Glutamatergic neuron (in vitro differentiated cells): ENCODE measurements around the gene MARK2. TPM values are rescaled to one million over a fixed set of nuclear protein-coding genes. Genes with fewer than 3 reads are reported as not detected.

ENCODE experiments used
- DNase-seq: peaks from one replicate; pipeline ENCODE4 v3.0.0; 2022
- H3K27ac Mint-ChIP-seq: one replicate; pipeline ENCODE4 v1.8.0; 2020; ENCODE audit warnings: mild to moderate bottlenecking, mixed read lengths, inconsistent platforms; ENCODE audit not compliant: unreplicated experiment
- H3K27me3 Mint-ChIP-seq: one replicate; pipeline ENCODE4 v1.8.0; 2020; ENCODE audit warnings: mild to moderate bottlenecking, moderate library complexity, mixed read lengths, inconsistent platforms; ENCODE audit not compliant: unreplicated experiment
- H3K36me3 Mint-ChIP-seq: one replicate; pipeline ENCODE4 v1.8.0; 2020; ENCODE audit warnings: mild to moderate bottlenecking, mixed read lengths, inconsistent platforms; ENCODE audit not compliant: unreplicated experiment
- H3K4me1 Mint-ChIP-seq: one replicate; pipeline ENCODE4 v1.8.0; 2020; ENCODE audit warnings: mild to moderate bottlenecking, low read depth, mixed read lengths, inconsistent platforms; ENCODE audit not compliant: unreplicated experiment
- H3K4me3 Mint-ChIP-seq: one replicate; pipeline ENCODE4 v1.8.0; 2020; ENCODE audit warnings: mild to moderate bottlenecking, mixed read lengths, inconsistent platforms; ENCODE audit not compliant: unreplicated experiment
- H3K9me3 Mint-ChIP-seq: one replicate; pipeline ENCODE4 v1.8.0; 2020; ENCODE audit warnings: mild to moderate bottlenecking, moderate library complexity, mixed read lengths, inconsistent platforms; ENCODE audit not compliant: unreplicated experiment
- CTCF ChIP-seq: fragments of 200-600 bp; sonication (generic); IDR thresholded peaks from one replicate; pipeline ENCODE4 v1.5.0; 2021; ENCODE audit not compliant: partially characterized antibody, unreplicated experiment
- total RNA-seq: library from RNA; stranded (reverse); fragmentation: NEBNext Ultra II Directional; extraction: Animal tissue kit (Norgen Biotek cat#: 25700); gene quantifications from one replicate; pipeline ENCODE4 v1.2.1, GENCODE V29; 2021; ENCODE audit not compliant: unreplicated experiment

Gene MARK2
- total RNA-seq, 1 donor from 2014 or later: 76.8 TPM

- Mint-ChIP-seq H3K9me3 (peaks cover 25% of the 10 kb centered on the region), H3K4me1 (peaks cover 38% of the 10 kb centered on the region), H3K27ac (peak overlapping the region; percentile 97), H3K4me3 (peak overlapping the region; percentile 82), H3K27me3 (peaks cover 33% of the 10 kb centered on the region), H3K36me3 (no peaks in the 10 kb centered on the region)
- peak; percentile 79 for DNase-seq
- no peak for TF ChIP-seq CTCF
These were observed 70.9 kb downstream of the MARK2 start for GRCh38 chr11:63909591-63910506.

- Mint-ChIP-seq H3K4me3 (peak overlapping the region; percentile 82), H3K9me3 (peaks cover 22% of the 10 kb centered on the region), H3K27ac (peak overlapping the region; percentile 97), H3K36me3 (no peaks in the 10 kb centered on the region), H3K4me1 (peaks cover 30% of the 10 kb centered on the region), H3K27me3 (peaks cover 32% of the 10 kb centered on the region)
- peak; percentile 46 for DNase-seq
- no peak for TF ChIP-seq CTCF
These were observed 71.8 kb downstream of the MARK2 start for GRCh38 chr11:63910675-63911074.

- H3K27me3 Mint-ChIP-seq: peaks cover 32% of the 10 kb centered on the region
- no peaks in the 10 kb centered on the region for H3K36me3 Mint-ChIP-seq
- H3K4me3 Mint-ChIP-seq: peak overlapping the region; percentile 74
- peaks cover 25% of the 10 kb centered on the region for H3K4me1 Mint-ChIP-seq
- H3K9me3 Mint-ChIP-seq: peaks cover 25% of the 10 kb centered on the region
- peak overlapping the region; percentile 97 for H3K27ac Mint-ChIP-seq
- no peak for TF ChIP-seq CTCF
- DNase-seq: peak; percentile 96
These were observed 72.5 kb downstream of the MARK2 start for GRCh38 chr11:63911440-63911839.

GRCh38 chr11:63911876-63912275 is 73.0 kb downstream of the MARK2 start:
- TF ChIP-seq CTCF: no peak
- H3K27ac Mint-ChIP-seq: peak overlapping the region; percentile 98
- peaks cover 25% of the 10 kb centered on the region for H3K9me3 Mint-ChIP-seq
- DNase-seq: no peak
- peaks cover 24% of the 10 kb centered on the region for H3K4me1 Mint-ChIP-seq
- H3K27me3 Mint-ChIP-seq: peaks cover 31% of the 10 kb centered on the region
- no peaks in the 10 kb centered on the region for H3K36me3 Mint-ChIP-seq
- H3K4me3 Mint-ChIP-seq: peak overlapping the region; percentile 85

GRCh38 chr11:63912678-63913077 is 73.8 kb downstream of the MARK2 start:
- Mint-ChIP-seq H3K9me3 (peaks cover 25% of the 10 kb centered on the region), H3K27me3 (peaks cover 31% of the 10 kb centered on the region), H3K4me3 (peak overlapping the region; percentile 85), H3K36me3 (no peaks in the 10 kb centered on the region), H3K27ac (peak overlapping the region; percentile 98), H3K4me1 (peaks cover 24% of the 10 kb centered on the region)
- TF ChIP-seq CTCF: no peak
- DNase-seq: peak; percentile 29
